Spleen (tissue), 11 donors: ENCODE data around the gene ZNF236. TPM values are rescaled to one million over a fixed set of nuclear protein-coding genes. Genes with fewer than 3 reads are reported as not detected.
"Not testable (repeated sequence)": the region's sequence is repeated elsewhere in the genome, so short reads cannot be mapped to it uniquely, and the experiment has no call there.

Experiments
- DNase-seq: peaks from one replicate; pipeline ENCODE4 v3.0.0-alpha.2; 2020
- H3K27ac ChIP-seq, 8 donors: fragments of 200-600 bp; sonication (generic) in 7 of 8; 1 replicate in 4 of 8; 2 replicates in 4 of 8; pipeline versions ENCODE4 v1.5.0 to v1.8.0; 2016 to 2021; ENCODE audit warnings: inconsistent platforms in 4 of 8, mild to moderate bottlenecking in 4 of 8, moderate library complexity in 1 of 8
- H3K27me3 ChIP-seq, 7 donors: fragments of 200-600 bp; sonication (generic) in 6 of 7; replicated peaks in 1 of 7; 1 replicate in 4 of 7; 2 replicates in 3 of 7; pipeline versions ENCODE4 v1.5.0 to v1.8.0; 2016 to 2021; ENCODE audit warnings: inconsistent platforms in 3 of 7, mild to moderate bottlenecking in 1 of 7
- H3K36me3 ChIP-seq, 6 donors: fragments of 200-600 bp; sonication (generic) in 5 of 6; 1 replicate in 4 of 6; 2 replicates in 2 of 6; pipeline versions ENCODE4 v1.5.0 to v1.8.0; 2016 to 2021; ENCODE audit warnings: inconsistent platforms in 2 of 6
- H3K4me1 ChIP-seq, 6 donors: fragments of 200-600 bp; sonication (generic) in 5 of 6; 1 replicate in 3 of 6; 2 replicates in 3 of 6; pipeline versions ENCODE4 v1.5.0 to v1.8.0; 2016 to 2021; ENCODE audit warnings: inconsistent platforms in 3 of 6
- H3K4me3 ChIP-seq, 8 donors: fragments of 200-600 bp; sonication (generic) in 7 of 8; 1 replicate in 4 of 8; 2 replicates in 4 of 8; pipeline versions ENCODE4 v1.5.0 to v1.8.0; 2016 to 2021; ENCODE audit warnings: inconsistent platforms in 4 of 8, mild to moderate bottlenecking in 4 of 8, moderate library complexity in 2 of 8
- H3K9me3 ChIP-seq, 8 donors: fragments of 200-600 bp; sonication (generic) in 7 of 8; 1 replicate in 4 of 8; 2 replicates in 4 of 8; pipeline versions ENCODE4 v1.5.0 to v1.8.0; 2016 to 2021; ENCODE audit warnings: inconsistent platforms in 4 of 8
- POLR2A ChIP-seq, 3 donors: fragments of 450-650 bp; IDR thresholded peaks; one replicate each; pipeline ENCODE4 v1.5.1; 2017; ENCODE audit warnings: antibody characterized with exemption in 3 of 3, mild to moderate bottlenecking in 1 of 3
- POLR2AphosphoS5 ChIP-seq, 3 donors: sonication (generic); formaldehyde crosslinking; IDR thresholded peaks; one replicate each; pipeline ENCODE4 v1.5.1; 2017; ENCODE audit warnings: antibody characterized with exemption in 3 of 3
- WGBS, 5 donors: extraction: QIAGEN DNeasy Blood & Tissue Kit in 3 of 5; methylation state at CpG; one replicate each; pipeline versions ENCODE4 v1.1.5 to v1.1.7; 2013 to 2018; 5-methylcytosine and 5-hydroxymethylcytosine counted together
- intact Hi-C: fragments of 100-400 bp; cut with DNase I; formaldehyde crosslinking; loops from one replicate; pipeline ENCODE4 v1.15.0; 2023; ENCODE audit warnings: low total_unique reads
- polyA plus RNA-seq, 3 donors: library from polyadenylated mRNA; stranded (reverse); fragments of 200-250 nt; gene quantifications; one replicate each; pipeline ENCODE4 v1.2.1, GENCODE V29; 2013
- total RNA-seq, 7 donors: library from RNA; depleted of rRNA in 3 of 7; stranded (reverse); fragments of >200 nt in 3 of 7; fragmentation: NEBNext Ultra II Directional in 4 of 7; extraction: Animal tissue kit (Norgen Biotek cat#: 25700) in 4 of 7; gene quantifications; one replicate each; pipeline versions ENCODE4 v1.1.0 to v1.2.1, GENCODE V29; 2016 to 2021
- TF ChIP-seq, protein P1 (sequence below), 11 experiments: fragments of 200-600 bp in 7 of 11; fragments of 450-650 bp in 4 of 11; sonication (generic) in 4 of 11; IDR thresholded peaks in 8 of 11; conservative IDR thresholded peaks in 3 of 11; 1 replicate in 7 of 11; 2 replicates in 4 of 11; pipeline versions ENCODE4 v1.4.0 to v1.8.0; 2016 to 2021; ENCODE audit warnings: antibody characterized with exemption in 11 of 11, inconsistent platforms in 4 of 11, mild to moderate bottlenecking in 1 of 11
- donor health status: healthy with polysubstance abuse.
- donor health status: DM: no; HTN: no; CAD: no; lungs with moderate emphysema.
- donor health status: DM: no; HTN: no; CAD: no.
- donor health status: Bipolar disorder and iron deficiency.
- donor health status: healthy.
- donor health status: DM: no; HTN: no; CAD: no.
- donor health status: DM: yes; HTN: yes; CAD: no.

ZNF236 gene
- total and polyA plus RNA-seq, 10 donors, result 1.5 to 25.4 (median 19.9) TPM

DNA sequence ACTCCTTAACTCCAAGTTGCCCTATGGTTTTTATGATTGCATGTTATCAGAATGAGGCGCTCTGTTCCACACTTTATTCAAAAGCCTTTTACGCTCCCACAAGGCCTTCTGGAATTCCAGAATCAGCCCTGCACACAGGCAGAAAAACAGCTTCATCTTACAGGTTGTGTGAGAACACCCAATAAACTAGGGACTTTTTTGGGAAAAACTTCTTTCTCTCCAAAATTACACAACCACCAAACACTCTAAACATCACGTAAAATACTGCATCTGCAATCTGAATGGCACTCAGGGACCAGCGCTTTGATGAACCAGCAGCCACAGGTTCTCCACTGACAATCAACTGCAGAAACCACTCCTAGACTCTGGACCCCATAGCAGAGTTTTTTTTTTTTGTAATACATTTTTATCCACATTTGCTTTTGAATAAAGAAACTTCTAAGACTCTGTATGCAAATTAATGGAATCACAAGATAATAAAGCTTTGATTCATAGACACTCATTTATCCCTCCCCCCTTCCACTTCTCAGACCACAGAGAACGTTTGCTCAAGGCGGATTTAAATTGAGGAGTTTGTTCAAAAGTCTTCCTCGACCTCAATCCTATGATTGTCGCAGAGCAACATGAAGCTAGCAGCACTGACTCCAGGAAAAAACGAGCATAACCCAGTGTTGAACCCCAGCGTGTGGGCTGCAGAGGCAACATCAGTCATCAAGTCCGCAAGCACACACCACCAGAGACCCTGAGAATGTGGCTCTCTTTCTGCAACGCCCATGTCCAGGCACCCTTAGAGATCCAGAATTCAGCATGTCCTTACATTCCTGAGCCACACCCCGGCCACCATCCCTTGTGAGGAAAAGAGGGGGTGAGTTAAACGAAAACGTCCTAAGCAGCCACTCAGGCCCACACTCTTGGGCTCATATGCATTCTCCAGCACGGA is 193.7 kb downstream of the ZNF236 start:
- intact Hi-C loops, result no loop called here
- H3K36me3 ChIP-seq, result peaks cover 0 to 87% (median 30%) of the 10 kb centered on the region in 6 donors
- TF ChIP-seq POLR2A (IDR thresholded peaks at IDR 0.05) (no peak), POLR2AphosphoS5 (IDR thresholded peaks at IDR 0.05) (no peak)
- TF ChIP-seq, protein P1, sequence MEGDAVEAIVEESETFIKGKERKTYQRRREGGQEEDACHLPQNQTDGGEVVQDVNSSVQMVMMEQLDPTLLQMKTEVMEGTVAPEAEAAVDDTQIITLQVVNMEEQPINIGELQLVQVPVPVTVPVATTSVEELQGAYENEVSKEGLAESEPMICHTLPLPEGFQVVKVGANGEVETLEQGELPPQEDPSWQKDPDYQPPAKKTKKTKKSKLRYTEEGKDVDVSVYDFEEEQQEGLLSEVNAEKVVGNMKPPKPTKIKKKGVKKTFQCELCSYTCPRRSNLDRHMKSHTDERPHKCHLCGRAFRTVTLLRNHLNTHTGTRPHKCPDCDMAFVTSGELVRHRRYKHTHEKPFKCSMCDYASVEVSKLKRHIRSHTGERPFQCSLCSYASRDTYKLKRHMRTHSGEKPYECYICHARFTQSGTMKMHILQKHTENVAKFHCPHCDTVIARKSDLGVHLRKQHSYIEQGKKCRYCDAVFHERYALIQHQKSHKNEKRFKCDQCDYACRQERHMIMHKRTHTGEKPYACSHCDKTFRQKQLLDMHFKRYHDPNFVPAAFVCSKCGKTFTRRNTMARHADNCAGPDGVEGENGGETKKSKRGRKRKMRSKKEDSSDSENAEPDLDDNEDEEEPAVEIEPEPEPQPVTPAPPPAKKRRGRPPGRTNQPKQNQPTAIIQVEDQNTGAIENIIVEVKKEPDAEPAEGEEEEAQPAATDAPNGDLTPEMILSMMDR (IDR thresholded peaks at IDR 0.05 in 8 of 11, conservative IDR thresholded peaks at IDR 0.05 in 3 of 11), result no peak
- H3K9me3 ChIP-seq, result no peaks in the 10 kb centered on the region
- peaks cover 0 to 50% (median 18%) of the 10 kb centered on the region in 6 donors for H3K4me1 ChIP-seq
- 86 to 91% (median 88%) methylated on average over 16 of the region's 16 CpGs for WGBS, 5 donors
- DNase-seq, result no peak
- H3K4me3 ChIP-seq, result no peak overlapping the region
- H3K27me3 ChIP-seq, result no peaks in the 10 kb centered on the region
- H3K27ac ChIP-seq, result peak overlapping the region in 1 of 8 donors; percentile 70

DNA sequence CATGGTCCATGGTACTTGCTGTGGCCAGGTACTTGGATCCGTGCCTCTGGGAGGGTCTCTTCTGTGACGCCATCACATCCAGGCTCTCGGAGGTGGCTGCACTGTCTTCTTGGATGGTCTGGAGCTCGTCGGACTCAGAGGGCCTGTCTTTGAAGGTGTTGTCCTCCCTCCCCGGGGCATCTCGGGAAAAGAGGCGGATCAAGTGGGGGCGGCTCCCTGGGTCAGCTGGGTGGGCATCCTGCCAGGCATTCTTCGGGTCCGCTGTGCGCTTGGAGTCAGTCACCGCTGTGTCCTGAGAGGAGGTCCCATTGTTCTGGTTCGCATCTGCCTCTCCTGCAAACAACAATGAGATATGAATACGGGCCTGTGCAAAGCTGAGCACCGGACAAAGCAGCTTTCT is 194.6 kb downstream of the ZNF236 start:
- no peaks in the 10 kb centered on the region for H3K27me3 ChIP-seq
- H3K4me3 ChIP-seq, result no peak overlapping the region
- peaks cover 0 to 53% (median 18%) of the 10 kb centered on the region in 6 donors for H3K4me1 ChIP-seq
- TF ChIP-seq, protein P1 (IDR thresholded peaks at IDR 0.05 in 8 of 11, conservative IDR thresholded peaks at IDR 0.05 in 3 of 11), result no peak
- TF ChIP-seq POLR2AphosphoS5 (IDR thresholded peaks at IDR 0.05), result no peak
- TF ChIP-seq POLR2A (IDR thresholded peaks at IDR 0.05), result no peak
- 76 to 96% (median 92%) methylated on average over 4 to 16 of the region's 16 CpGs for WGBS, 5 donors
- H3K27ac ChIP-seq, result no peak overlapping the region
- intact Hi-C loops, result no loop called here
- H3K36me3 ChIP-seq, result peaks cover 0 to 85% (median 28%) of the 10 kb centered on the region in 6 donors
- no peaks in the 10 kb centered on the region for H3K9me3 ChIP-seq
- DNase-seq, result no peak

DNA sequence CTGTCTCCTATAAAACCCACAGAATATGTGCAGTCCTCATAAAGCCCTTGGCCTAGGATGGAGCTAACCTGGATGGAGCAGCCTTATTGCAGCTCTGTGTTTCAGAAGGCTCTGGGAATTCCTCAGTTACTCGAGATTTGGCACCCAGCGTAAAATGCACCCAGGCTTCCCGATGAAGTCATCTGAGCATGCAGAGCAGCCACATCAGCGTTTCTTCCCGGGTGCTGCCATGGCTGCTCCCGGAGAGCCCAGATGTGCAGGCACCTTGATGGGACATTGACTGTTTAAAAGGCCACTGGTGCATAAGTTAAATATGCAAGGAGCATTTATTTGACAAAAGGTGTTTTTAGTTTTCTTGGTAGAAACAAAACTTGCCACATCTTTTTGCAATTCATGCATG is 195.0 kb downstream of the ZNF236 start:
- 86 to 99% (median 92%) methylated on average over 6 of the region's 6 CpGs for WGBS, 5 donors
- H3K27ac ChIP-seq, result no peak overlapping the region
- TF ChIP-seq, protein P1 (IDR thresholded peaks at IDR 0.05 in 8 of 11, conservative IDR thresholded peaks at IDR 0.05 in 3 of 11), result no peak
- no peak for TF ChIP-seq POLR2AphosphoS5 (IDR thresholded peaks at IDR 0.05)
- DNase-seq, result no peak
- no peaks in the 10 kb centered on the region for H3K27me3 ChIP-seq
- intact Hi-C loops, result no loop called here
- peaks cover 0 to 85% (median 26%) of the 10 kb centered on the region in 6 donors for H3K36me3 ChIP-seq
- H3K4me3 ChIP-seq, result no peak overlapping the region
- peaks cover 0 to 53% (median 18%) of the 10 kb centered on the region in 6 donors for H3K4me1 ChIP-seq
- H3K9me3 ChIP-seq, result no peaks in the 10 kb centered on the region

DNA sequence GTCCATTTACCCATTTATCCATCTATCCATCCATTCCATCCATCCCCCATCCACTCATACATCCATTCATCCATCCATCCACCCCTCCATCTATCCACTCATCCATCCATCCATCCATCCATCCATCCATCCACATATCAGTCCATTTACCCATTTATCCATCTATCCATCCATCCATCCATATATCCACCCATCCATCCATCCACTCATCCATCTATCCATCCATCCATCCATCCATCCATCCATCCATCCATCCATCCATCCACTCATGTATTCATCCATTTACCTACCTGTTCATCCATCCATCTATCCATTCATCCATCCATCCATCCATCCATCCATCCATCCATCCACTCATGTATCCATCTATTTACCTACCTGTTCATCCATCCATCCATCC is 196.3 kb downstream of the ZNF236 start:
- H3K9me3 ChIP-seq, DNase-seq, H3K27ac ChIP-seq, H3K27me3 ChIP-seq, H3K4me3 ChIP-seq, intact Hi-C loops: not testable (repeated sequence)
- H3K4me1 ChIP-seq, result peaks cover 0 to 53% (median 15%) of the 10 kb centered on the region in 6 donors
- H3K36me3 ChIP-seq, result peaks cover 0 to 85% (median 26%) of the 10 kb centered on the region in 6 donors
